OCI-LY7 (cell line): ENCODE results near the gene RAP1B.

Source experiments
- EZH2phosphoT487 ChIP-seq: fragments of 200-600 bp; sonication (generic); IDR thresholded peaks from 2 replicates; pipeline ENCODE4 v1.6.1; 2018; ENCODE audit warnings: low read depth, borderline replicate concordance, mild to moderate bottlenecking, mixed run types, antibody characterized with exemption, low read length, moderate library complexity, mixed read lengths
- TF ChIP-seq, protein P1 (sequence below): fragments of 200-600 bp; sonication (generic); conservative IDR thresholded peaks from 2 replicates; pipeline ENCODE4 v1.5.1; 2014; ENCODE audit warnings: mild to moderate bottlenecking, antibody characterized with exemption, low read length, moderate library complexity, mixed read lengths

DNA sequence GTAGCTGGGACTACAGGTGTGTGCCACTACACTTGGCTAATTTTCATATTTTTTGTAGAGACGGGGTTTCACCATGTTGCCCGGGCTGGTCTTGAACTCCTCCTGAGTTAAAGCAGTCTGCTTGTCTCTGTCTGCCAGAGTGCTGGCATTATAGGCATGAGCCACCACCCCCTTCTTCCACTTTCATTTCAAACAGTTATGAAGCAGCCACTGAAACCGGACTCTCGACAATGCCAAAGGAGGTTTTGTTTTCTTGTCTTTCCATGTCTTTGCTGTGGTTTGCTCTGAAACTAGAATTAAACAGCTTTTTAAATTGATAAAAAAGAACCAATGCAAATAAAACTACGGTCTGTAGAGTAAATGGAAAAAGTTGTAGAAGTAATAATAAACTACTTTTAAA, 30.4 kb downstream of the RAP1B start:
- TF ChIP-seq, protein P1, sequence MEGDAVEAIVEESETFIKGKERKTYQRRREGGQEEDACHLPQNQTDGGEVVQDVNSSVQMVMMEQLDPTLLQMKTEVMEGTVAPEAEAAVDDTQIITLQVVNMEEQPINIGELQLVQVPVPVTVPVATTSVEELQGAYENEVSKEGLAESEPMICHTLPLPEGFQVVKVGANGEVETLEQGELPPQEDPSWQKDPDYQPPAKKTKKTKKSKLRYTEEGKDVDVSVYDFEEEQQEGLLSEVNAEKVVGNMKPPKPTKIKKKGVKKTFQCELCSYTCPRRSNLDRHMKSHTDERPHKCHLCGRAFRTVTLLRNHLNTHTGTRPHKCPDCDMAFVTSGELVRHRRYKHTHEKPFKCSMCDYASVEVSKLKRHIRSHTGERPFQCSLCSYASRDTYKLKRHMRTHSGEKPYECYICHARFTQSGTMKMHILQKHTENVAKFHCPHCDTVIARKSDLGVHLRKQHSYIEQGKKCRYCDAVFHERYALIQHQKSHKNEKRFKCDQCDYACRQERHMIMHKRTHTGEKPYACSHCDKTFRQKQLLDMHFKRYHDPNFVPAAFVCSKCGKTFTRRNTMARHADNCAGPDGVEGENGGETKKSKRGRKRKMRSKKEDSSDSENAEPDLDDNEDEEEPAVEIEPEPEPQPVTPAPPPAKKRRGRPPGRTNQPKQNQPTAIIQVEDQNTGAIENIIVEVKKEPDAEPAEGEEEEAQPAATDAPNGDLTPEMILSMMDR, result no peak
- no peak for TF ChIP-seq EZH2phosphoT487
